Left hindlimb (tissue), 1 donor: Measurements from ENCODE around the gene SYT7.
"Not testable (repeated sequence)": the region's sequence is repeated elsewhere in the genome, so short reads cannot be mapped to it uniquely, and the experiment has no call there.

ENCODE experiments used
- DNase-seq: peaks from one replicate; pipeline ENCODE4 v3.0.0-alpha.2; 2018

The SYT7 gene

GRCh38 chr11:61472868-61473267 is 108.0 kb downstream of the SYT7 start:
- DNase-seq: no peak

- DNase-seq: no peak
These were observed 108.6 kb downstream of the SYT7 start for GRCh38 chr11:61472282-61472681.

- no peak for DNase-seq
These were observed 112.9 kb downstream of the SYT7 start for GRCh38 chr11:61468002-61468401.

GRCh38 chr11:61467602-61468001 is 113.3 kb downstream of the SYT7 start:
- not testable (repeated sequence) for DNase-seq
